Thyroid gland (tissue), 4 donors: ENCODE data around the gene INTS7.

Experiments
- POLR2A ChIP-seq, 2 donors: fragments of 450-650 bp; IDR thresholded peaks; one replicate each; pipeline ENCODE4 v1.6.1; 2017; ENCODE audit warnings: antibody characterized with exemption in 2 of 2, mild to moderate bottlenecking in 2 of 2, moderate library complexity in 1 of 2
- TF ChIP-seq, protein P1 (sequence below), 6 experiments: fragments of 200-600 bp in 3 of 6; fragments of 450-650 bp in 3 of 6; sonication (generic) in 3 of 6; IDR thresholded peaks; one replicate each; pipeline ENCODE4 v1.5.1; 2016 to 2019; ENCODE audit warnings: antibody characterized with exemption in 6 of 6, mild to moderate bottlenecking in 2 of 6, inconsistent platforms in 1 of 6, moderate library complexity in 1 of 6

DNA sequence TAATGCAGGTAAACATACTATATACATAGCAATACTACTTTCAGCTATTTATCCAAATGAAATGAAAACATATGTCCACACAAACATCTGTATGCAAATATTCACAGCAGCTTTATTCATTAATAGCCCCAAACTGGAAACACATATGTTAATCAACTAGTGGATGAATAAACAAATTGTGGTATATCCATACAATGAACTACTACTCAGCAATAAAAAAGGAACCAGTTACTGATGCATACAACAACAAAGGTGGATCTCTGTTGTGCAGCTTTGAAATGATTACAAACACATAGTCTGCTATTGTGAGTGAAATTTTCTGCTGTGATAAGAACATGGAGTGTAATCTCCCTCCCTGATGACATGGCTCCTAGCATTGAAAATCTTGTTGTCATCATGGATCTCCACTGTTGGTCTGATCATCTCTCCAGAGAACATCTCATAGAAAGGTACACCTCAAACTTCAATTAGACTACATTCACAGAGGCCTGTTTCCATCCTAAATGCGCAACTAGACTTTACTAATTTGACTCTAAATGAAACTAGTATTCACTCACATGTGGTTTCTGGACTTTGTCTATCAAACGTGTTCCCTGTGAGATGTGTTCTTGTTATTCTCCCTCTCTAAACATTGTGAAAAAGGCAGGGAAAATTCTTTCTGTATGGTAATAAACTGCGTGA, 10.7 kb downstream of the INTS7 start:
- TF ChIP-seq POLR2A (IDR thresholded peaks at IDR 0.05): no peak
- TF ChIP-seq, protein P1, sequence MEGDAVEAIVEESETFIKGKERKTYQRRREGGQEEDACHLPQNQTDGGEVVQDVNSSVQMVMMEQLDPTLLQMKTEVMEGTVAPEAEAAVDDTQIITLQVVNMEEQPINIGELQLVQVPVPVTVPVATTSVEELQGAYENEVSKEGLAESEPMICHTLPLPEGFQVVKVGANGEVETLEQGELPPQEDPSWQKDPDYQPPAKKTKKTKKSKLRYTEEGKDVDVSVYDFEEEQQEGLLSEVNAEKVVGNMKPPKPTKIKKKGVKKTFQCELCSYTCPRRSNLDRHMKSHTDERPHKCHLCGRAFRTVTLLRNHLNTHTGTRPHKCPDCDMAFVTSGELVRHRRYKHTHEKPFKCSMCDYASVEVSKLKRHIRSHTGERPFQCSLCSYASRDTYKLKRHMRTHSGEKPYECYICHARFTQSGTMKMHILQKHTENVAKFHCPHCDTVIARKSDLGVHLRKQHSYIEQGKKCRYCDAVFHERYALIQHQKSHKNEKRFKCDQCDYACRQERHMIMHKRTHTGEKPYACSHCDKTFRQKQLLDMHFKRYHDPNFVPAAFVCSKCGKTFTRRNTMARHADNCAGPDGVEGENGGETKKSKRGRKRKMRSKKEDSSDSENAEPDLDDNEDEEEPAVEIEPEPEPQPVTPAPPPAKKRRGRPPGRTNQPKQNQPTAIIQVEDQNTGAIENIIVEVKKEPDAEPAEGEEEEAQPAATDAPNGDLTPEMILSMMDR (IDR thresholded peaks at IDR 0.05): no peak
